ENCODE data around the gene SRSF4.
"Not testable (repeated sequence)": the region's sequence is repeated elsewhere in the genome, so short reads cannot be mapped to it uniquely, and the experiment has no call there.

SRSF4 gene

DNA sequence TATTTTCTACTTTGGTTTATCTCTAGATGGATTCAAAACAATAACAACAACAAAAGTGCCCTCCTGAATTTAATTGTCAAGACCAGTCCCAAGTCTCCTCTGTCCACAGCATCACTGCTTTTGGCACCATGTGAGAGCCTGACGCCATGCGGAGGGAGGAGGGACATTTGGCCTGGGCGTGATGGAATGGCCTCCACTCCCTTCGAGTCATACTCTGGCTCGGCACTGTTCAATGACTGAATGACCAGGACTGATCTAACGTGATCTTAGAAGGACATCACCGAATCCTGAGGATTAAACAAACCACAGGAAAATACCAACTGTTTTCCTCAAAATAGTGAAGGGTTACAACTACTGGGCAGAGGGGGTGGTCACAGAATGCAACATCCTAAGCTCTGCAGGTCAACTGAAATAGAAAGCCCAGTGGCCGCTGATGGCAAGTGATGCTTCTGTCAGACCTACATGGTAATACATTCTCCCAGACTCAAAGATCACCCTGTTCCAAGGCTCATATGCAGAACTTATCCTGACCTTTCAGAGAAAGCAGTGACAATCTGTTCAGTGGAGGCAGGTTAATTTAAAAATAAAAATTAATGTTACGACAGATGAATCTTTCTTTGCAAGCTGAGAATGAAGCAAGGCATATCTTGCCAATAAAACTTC, 19.1 kb downstream of the SRSF4 start:
- no peak for DNase-seq

DNA sequence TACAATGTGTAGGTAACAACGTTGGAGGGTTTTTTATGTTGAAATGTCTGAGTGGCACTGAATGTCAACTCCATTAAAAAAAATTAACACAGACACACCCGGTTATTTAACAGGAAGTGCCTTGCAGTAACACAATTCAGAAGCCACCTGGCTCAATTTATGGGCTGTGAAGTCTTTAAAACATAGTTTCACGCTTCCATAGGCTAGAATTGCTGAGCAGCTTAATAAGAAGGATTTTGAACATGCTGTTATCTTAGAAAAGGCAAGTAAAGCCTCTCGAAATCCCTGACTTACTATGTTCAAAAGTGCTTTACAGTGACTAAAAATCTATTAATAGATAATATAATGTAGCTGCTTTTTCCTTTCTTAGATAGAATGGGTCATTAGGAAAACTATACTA, 19.7 kb downstream of the SRSF4 start:
- DNase-seq, result no peak

DNA sequence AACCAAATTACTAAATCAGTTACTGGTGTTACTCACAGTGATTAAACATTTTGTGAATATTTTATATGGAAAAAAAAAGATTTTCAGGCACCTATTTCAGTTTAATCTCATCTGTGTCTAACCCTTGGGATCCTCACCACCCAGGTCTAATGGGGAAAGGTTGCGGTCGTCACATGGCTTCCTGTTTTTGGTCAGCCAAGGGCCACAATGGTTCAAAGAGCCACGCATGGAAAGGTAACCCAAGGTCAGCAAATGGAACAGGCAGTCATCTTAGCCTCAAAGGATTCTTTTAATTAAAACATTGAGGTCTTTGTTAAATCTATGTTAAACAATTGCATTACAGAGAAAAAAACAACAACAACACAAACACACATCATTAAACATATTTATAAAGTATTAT, 21.9 kb downstream of the SRSF4 start:
- DNase-seq, result no peak

DNA sequence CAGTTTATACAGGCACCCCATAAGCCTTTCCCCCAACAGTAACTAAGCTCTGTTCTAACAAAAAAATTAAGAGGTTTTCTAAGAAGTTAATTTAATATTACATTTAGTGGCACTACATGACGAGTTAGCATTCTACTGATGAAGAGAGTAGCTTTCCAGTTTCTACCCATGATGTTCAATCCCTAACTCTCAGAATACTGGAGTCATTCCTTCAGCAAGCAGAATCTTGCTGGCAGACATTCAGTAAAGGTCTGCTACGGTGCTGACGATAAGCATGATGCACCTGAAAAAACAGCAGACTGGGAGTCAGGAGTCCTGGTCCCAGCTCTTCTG, 24.5 kb downstream of the SRSF4 start:
- no peak for DNase-seq

DNA sequence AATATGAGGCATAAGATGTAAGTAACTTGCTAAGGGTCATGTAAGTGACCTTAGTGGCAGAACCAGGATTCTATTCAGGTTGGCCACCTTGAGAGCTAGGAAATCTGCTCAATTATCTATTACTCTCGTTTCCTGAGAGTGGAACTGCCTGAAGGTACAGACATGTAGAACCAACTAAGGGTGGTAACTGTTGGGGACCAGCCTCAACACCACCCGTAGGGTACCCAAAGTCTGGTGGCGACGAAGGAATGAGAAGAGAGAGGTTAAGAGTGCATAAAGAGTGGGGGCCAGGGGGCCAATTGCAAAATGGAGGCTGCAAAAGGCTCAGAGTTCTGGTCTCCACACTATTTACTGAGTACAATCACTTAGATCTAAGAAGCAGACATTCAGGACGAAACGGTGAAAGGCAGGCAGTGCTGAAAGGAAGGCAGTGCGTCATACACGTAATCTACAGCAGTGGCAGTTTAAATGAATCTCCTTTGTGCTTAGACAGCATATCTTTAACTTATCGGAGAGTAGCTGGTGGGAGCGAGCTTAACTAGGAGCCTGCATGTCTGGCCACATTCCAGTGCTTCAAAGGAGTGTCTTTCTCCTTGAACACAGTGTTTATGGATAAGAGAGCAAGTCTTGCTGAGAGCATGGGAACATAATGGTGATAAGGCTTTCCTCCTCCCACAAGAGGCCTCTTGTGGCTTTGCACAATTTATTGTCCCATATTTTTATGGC, 25.0 kb downstream of the SRSF4 start:
- no peak for DNase-seq

DNA sequence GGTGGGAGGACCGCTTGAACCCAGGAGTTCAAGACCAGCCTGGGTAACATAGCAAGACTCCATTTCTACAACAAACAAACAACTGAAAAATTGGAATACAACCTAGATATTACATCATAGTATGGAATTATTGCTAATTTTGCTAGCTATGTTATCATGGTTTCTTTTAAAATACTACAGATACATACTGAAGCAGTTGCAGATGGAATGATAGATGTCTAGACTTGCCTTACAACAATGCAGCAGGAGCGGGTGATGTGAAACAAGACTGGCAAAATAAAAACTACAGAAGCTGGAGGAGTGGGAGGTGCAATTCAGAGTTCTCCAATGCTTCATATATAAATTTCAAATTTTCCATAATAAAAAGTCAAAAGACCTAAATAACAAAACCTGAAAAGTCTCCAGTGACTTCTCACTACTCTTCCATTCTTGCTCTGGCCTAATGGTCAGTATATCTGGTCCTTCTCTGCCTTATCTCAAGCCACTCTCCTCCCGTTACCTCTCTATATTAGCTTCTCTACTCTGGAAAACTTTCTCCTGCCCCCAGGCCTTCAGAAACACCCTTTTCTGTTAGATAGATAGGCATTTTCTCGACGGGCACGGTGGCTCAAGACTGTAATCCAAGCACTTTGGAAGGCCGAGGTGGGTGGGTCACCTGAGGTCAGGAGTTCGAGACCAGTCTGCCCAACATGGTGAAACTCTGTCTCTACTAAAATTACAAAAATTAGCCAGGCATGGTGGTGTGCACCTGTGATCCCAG, 29.5 kb downstream of the SRSF4 start:
- no peak for DNase-seq

DNA sequence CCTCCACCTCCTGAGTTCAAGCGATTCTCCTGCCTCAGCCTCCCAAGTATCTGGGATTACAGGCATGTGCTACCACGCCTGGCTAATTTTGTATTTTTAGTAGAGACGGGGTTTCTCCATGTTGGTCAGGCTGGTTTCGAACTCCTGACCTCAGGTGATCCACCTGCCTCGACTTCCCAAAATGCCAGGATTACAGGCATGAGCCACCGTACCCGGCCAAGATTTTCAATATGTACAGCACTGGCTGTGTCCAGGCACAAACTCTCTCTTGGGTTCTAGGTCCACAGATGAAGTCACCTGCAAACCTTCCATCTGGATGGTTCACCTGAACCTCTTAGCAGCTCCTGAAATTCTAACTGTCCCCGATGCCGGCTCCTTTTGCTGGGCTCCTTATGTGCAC, 31.4 kb downstream of the SRSF4 start:
- DNase-seq, result not testable (repeated sequence)

DNA sequence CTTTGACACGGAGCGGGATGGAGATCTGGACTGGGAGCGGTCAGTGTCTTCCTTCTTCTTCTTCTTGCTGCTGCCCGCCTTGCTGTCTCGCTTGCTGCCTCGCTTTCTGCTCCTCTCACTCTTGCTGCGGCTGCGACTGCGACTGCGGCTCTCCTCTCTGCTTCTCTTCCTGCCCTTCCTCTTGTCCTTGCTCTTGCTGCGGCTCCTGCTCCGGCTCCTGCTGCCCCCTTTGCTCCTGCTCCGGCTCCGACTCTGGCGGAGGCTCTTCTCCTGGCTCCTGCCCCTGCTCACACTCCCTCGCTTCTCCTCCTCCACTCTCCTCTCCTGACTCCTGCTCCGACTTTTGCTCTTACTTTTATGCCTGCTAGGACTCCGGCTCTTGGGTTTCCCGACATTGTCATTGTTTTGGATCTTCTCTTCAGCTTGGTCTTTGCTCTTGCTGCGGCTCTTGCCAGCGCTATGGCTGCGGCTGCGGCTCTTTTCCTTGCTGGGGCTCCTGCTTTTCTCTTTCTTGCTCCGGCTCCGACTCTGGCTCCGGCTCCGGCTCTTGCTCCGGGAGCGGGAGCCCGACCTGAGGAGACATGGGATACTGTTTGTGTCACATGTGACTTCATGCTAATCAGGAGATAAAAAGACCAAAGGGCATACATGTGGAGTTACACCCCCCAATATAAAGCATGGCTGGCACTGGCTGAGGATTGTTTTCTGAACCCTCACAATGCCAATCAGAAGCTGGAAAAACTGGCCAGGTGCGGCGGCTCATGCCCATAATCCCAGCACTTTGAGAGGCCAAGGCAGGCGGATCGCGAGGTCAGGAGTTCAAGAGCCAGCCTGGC, 32.8 kb downstream of the SRSF4 start:
- no peak for DNase-seq

DNA sequence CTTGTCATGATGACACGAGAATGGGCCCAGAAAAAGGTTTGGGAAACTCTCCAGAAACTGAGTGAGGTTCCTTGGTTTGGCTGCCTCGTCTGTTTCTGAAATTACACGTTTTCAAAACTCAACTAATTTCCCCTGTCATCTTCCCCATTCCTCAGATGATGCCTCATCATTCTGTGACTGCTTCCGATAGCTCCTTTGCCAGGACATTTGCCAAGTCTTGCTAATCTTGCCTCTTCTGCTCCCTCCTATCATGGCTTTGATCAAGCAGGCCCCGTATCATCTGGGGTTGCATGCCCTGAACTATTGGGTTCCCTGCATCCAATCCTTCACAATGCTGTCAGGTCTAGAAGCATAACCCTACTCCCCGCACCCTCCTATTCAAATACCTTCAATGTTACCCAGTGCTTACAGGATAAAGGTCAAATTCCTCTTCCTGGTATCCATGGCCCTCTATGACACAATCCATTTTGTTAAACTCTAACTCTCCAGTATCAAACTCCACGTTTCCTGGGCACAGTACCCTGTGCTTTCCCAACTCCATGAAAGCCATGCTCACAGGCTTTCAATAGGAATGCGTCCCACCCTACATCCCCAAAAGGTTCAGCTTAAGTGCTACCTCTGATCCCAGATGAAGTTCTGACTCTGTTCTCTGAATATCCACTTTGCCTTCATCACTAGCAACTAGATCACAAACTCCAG, 35.8 kb downstream of the SRSF4 start:
- peak; percentile 8 for DNase-seq

DNA sequence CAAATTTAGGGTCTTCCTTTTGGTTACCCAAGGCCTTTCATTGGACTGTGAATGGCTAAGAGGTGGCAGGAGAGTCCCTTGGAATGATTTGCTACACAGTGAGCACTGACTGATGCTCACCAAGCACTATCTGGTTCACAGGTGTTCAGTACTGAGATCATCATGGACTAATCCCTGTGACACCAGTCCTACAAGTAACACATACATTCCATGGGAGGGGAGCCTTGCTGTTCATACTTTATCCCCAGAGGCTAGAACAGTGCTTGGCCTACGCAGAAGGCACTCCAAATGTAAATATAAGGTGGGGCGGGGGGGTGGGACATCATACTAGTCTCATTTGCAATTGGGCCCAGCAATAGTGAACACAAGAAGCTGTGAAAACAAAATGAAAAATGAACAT, 37.5 kb downstream of the SRSF4 start:
- no peak for DNase-seq

DNA sequence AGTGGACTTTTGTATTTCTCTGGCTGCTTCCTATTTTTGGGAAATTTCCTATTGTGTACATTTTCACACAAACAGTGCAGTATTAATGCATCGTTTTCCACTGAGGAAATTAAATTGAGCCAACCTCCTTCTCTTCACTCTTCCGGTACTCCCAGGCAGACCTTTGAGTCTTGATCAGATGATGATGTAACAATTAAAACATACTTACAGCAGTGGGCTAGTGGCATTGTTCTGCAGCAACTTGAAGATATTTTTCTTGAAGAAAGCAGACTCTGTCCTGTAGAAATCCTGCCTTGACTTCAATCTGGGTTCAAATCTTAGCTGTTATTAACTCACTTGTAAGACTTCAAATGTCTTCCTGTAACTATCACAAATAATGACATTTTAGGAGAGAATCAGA, 39.0 kb downstream of the SRSF4 start:
- DNase-seq, result no peak

DNA sequence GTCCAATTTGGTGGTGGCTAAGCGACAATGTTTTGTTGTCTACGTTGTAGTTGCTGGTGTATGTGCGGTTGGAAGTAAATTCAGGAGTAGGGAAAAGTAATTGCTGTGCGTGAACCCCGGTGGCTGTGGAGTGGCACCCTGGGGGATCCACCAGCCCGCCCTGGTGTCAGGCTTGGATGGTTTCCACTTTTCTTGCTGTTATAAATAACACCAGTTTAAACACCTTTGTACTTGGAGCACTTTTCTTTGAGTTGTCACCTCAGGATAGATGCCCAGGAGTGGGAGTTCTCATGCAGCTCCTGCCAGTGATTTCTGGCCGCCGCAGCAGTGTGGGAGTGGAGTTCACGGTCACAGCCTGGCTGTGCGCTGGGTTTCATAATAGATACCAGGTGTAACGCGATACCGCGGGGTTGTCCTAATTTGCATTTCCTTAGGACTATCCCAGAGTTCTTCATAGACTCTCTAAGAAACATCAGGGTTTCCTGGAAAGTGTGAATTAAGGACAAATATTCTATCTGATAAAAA, 45.2 kb downstream of the SRSF4 start:
- peak; percentile 51 for DNase-seq

DNA sequence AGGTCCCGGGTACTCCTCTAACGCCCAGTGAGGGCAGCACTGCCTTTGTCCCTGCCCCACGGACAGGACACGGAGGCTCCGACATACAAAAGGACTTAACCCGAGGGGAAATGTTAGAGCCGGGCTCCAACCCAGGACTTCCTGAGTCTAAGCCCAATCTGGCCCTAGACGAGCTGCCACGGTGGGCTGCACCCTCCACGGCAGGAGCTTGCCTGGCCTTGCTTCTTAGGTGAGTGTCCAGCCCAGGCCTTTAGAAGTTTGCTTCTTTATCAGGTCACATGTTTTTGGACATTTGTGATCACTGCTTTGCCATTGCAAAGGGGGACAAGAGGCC, 47.0 kb downstream of the SRSF4 start:
- DNase-seq, result no peak

DNA sequence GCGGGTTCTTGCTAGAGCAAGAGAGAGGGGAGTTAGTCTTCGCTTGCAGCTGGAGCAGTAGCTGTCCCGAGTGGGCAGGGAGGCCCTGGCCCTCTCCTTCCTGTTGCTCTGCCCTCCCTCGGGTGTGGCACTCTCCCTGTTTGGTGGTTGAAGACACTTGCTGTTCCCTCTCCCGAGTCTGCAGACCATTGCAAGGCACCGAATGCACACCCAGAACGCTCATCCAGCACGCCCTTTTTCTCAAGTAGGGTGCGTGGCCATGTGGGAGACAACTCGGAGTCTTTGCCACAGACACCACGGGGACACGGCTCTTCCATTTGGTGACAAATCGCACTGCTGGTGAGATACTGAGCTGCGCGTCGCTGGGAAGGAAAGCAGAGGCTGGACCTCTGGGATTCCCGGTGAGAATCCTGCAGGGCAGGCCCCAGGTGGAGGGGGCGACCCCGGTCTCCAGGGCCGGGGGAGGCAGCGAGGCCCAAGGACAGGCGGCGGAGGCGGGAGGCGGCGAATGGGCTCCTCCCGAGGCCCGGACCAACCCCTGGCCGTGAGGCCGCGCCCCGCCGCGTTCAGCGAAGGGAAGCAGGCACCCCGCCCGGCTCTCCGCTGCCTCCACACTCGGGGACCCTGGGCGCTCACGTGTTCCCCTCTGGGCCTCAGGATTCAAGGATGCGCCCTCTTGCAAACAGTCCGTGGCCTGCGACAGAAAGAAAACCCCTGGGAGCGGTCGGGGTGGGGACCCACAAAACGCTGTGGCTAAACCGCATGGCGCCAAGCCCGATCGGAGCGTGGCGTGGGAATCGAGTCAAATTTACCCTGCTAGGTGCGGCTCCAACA, 47.6 kb downstream of the SRSF4 start:
- no peak for DNase-seq

DNA sequence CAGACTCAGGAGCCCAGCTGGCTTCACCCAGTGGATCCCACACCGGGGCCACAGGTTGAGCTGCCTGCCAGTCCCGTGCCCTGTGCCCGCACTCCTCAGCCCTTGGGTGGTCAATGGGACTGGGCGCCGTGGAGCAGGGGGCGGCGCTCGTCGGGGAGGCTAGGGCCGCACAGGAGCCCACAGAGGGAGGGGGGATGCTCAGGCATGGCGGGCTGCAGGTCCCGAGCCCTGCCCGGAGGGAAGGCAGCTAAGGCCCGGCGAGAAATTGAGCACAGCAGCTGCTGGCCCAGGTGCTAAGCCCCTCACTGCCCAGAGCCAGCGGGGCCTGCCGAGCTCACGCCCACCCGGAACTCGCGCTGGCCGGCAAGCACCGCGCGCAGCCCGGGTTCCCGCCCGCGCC, 50.6 kb downstream of the SRSF4 start:
- DNase-seq, result not testable (repeated sequence)

DNA sequence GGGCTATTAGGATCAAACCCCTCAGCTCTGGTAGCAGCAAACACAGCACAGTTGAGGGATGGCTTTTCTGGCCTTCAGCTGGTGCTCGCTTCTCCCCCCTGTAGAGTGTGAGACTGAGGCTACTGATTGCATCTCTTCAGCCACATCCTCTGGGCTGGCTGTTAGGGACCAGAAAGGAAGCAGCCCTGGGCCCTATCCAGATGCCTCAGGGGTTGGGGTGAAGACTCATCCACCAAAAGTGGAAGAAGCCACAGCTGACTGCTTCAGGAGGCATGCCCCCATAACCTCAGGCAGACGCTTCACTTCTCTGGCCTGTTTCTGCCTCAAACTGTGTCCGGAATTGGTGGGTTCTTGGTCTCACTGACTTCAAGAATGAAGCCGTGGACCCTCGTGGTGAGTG, 51.8 kb downstream of the SRSF4 start:
- DNase-seq, result no peak

DNA sequence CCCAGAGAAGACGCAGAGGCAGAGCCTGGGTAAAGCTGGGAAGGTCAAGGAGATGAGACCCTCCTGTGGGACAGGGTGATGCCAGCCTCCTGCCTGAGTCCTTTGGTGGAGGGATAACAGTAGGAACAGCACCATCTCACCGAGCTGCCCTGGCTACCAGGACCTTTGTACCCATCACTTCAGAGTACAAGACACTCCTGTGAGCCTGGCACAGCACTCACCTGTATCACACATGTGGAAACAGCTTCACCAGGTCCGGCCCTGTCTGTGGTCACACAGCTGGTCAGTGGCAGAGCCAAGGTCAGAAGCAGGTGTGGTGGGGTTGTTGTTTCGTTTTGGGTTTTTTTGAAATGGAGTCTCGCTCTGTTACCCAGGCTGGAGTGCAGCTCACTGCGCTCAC, 53.0 kb downstream of the SRSF4 start:
- no peak for DNase-seq

DNA sequence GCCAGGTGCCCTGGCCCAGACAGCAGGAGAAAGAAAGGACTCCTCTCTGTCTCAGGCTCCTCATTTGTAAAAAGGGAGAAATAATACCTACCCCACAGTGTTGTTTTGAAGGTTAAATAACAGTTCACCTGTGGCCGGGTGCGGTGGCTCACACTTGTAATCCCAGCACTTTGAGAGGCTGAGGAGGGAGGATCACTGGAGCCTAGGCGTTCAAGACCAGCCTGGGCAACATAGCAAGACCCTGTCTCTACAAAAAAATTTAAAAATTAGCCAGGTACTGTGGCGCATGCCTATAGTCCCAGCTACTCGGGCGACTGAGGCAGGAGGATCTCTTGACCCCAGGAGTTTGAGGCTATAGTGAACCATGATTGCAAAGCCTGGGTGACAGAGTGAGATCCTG, 55.5 kb downstream of the SRSF4 start:
- no peak for DNase-seq

DNA sequence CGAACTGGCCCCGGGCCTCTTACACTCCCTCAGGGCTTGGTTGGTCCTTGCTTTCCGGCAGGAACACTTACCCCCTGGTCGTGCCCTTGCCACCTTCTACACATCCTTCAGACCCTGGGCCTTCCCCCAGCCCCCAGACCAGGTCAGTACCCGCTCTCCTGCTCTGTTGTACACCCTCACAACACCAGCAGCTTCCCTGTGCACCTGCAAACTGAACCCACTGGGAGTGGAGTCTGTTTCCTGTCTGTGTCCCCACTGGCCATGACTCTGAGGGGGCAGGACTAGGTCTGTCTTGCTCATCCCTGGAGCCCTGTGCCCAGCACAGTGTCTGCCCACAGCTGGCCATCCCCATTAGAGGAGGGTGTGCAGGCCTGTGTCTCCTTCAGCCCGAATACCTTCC, 55.9 kb downstream of the SRSF4 start:
- no peak for DNase-seq

DNA sequence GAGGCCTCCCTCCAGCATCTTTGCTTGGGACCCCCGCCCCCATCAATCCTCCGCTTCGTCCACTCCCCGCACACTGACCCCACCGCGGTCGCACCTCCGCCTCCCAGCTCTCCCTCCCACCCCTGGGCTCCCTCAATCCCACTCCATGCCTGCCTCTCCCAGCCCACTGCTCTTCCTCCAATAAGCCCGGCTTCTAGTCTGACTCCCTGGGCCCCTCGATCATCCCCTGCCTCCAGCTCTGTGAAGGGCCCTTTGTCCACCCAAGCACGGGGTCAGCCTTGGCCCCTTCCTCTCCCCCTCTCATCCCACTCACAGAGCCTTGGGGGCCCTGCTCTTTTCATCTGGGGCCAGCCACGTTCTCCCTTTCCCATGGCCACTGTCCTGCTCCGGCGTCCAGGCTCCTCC, 56.5 kb downstream of the SRSF4 start:
- DNase-seq, result no peak

DNA sequence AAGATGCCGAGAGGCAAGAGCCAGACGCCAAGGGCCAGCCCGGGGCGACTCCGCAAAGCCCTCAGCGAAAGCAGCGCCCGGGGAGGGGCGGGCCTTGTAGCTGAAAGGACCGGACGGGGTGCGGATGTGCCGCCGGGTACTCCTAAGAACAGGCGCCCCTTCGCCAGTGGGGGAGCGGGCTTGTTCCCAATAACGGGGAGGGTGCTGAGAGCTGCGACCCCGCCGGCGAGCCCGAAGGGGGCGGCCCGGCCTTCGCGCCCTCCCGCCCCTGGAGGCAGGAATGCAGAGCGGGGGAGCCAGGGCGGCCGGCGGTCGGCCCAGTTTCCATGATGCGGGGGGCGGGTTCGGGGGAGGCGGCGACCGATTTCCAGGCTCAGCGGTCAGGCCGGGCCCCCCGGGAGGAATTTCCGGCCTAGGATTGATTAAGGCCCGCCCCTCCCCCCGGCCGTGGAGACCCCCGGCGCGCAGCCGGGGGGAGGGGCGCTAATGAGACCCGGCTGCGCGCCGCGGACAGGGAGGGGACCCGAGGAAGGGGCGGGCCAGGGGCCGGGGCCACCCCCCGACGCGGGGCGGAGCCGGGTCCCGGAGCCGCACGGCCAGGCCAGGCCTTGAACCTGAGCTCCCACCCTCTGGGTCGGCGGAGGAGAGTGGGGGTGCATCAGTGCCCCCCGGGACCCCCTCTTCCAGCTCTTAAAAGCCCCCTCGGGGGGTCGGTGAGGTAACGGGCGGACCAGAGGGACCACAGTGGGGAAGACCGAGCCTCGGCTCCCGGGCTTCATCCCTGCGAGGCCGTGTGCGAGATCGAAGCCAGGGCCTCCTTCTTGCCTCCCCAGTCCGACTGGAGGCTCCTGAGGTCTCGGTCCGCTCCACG, 57.1 kb downstream of the SRSF4 start:
- peak; percentile 31 for DNase-seq

Measured in kidney glomerular epithelial cell (primary cell).